ENCODE results near the gene NFIA.
A peak's percentile ranks its signal among the peaks of the same experiment; 100 is the strongest.

Gene NFIA

DNA sequence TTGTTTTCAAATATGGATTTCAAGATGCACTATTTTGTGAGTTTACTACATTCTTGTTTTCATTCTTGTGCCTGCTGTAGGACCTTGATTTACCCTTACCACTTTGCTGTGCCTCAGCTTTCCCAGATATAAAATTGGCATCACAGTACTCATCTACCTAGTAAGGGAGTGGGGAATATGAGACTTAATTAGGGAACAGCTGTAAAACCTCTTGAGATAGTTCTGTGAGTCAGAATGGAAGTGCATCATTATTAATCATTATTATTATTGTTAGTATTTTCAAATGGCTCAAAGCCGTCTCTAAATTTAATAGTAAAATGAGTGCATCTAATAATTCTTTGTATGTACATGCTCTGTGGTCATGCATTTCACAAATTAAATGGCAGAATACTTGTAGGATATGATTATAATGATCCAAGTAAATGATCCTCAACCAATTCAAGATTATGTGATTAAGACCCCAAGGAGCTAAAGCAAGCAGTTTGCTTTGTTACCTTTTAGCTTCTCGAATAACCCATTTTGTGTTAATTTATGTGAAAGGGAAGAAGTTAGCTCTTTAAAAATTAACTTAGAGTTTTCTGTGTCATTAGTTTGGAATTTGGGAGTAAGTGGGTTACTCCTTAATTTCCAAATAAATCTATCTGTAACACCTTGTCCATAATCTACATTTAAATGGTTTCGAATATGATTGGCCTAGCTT is 155.4 kb downstream of the NFIA start:
- H3K27ac Mint-ChIP-seq: no peak overlapping the region
- no peaks in the 10 kb centered on the region for H3K27me3 Mint-ChIP-seq
- no peak overlapping the region for H3K4me3 Mint-ChIP-seq
- ATAC-seq (replicated peaks) (no peak), DNase-seq (no peak)
- H3K36me3 Mint-ChIP-seq (ENCODE audit: insufficient read depth): peaks cover 2% of the 10 kb centered on the region
- H3K4me1 Mint-ChIP-seq (ENCODE audit: low read depth in 2 of 2): peaks cover 0 to 3% of the 10 kb centered on the region in 2 donors
- no peaks in the 10 kb centered on the region for H3K9me3 Mint-ChIP-seq

DNA sequence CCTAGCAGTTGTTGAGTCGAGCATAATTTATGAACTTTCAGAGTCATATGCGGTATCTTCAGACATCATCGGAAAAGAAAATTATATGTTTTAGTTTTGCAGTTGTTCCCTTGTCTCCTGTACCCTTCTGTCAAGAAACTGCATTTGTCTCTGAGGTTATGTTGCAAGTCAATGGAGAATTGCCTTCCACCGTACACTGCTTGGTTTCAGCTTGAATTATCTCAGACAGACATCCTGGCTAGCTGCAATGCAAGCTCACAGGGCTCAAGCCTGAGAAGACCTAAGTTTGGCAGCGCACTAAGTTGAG is 156.0 kb downstream of the NFIA start:
- no peaks in the 10 kb centered on the region for H3K27me3 Mint-ChIP-seq
- H3K9me3 Mint-ChIP-seq: no peaks in the 10 kb centered on the region
- H3K4me1 Mint-ChIP-seq (ENCODE audit: low read depth in 2 of 2): no peaks in the 10 kb centered on the region
- peaks cover 2% of the 10 kb centered on the region for H3K36me3 Mint-ChIP-seq (ENCODE audit: insufficient read depth)
- ATAC-seq (replicated peaks): no peak
- DNase-seq: no peak
- H3K27ac Mint-ChIP-seq: no peak overlapping the region
- H3K4me3 Mint-ChIP-seq: no peak overlapping the region

DNA sequence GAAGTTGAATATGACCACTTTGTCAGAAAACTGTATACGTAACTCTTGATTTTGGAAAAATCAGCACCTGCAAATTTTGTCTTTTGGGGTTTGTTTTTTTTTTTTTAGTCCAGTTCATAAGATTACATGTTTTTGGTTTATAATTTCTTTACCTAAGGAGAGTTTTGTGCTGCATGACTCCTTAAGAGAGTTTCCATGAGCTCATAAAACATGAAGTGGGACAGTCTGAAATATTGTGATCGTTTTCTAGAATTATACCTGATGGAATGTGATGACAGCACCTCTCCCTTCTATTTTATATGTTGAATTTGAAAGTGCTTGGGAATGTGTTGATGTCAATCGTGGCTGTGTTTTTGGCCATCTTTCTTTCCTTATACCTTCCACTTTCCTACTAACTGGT is 158.5 kb downstream of the NFIA start:
- H3K9me3 Mint-ChIP-seq: no peaks in the 10 kb centered on the region

DNA sequence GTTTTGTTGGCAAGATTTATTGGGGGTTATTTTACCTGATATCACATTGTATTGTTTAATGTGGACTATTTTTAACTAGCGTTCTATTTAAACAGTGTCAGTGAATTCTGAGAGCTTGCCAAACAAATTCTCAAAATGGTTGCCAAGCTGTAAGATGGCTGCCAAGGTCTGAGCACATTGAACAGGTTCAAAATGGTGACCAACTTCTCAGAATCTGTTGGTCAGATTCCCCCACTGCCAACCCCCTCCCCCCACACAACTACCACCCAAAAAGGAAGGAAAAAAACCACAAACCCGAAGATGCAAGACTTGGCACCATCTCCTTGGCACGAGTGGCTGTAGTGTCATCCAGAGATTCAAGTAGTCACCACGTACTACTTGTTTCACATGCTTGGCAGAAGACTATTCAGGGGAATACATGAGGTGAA is 159.1 kb downstream of the NFIA start:
- ATAC-seq (replicated peaks) (no peak), DNase-seq (no peak)
- no peak overlapping the region for H3K4me3 Mint-ChIP-seq
- H3K9me3 Mint-ChIP-seq: no peaks in the 10 kb centered on the region
- peaks cover 0 to 1% of the 10 kb centered on the region in 2 donors for H3K4me1 Mint-ChIP-seq (ENCODE audit: low read depth in 2 of 2)
- no peak overlapping the region for H3K27ac Mint-ChIP-seq
- peaks cover 2% of the 10 kb centered on the region for H3K36me3 Mint-ChIP-seq (ENCODE audit: insufficient read depth)
- H3K27me3 Mint-ChIP-seq: no peaks in the 10 kb centered on the region

More for the DNA sequence above, 158.5 kb downstream of the NFIA start:
- Mint-ChIP-seq H3K4me1 (ENCODE audit: low read depth in 2 of 2) (peaks cover 0 to 1% of the 10 kb centered on the region in 2 donors), H3K27me3 (no peaks in the 10 kb centered on the region), H3K4me3 (no peak overlapping the region), H3K36me3 (ENCODE audit: insufficient read depth) (peaks cover 2% of the 10 kb centered on the region), H3K27ac (no peak overlapping the region)
- DNase-seq: no peak
- no peak for ATAC-seq (replicated peaks)

DNA sequence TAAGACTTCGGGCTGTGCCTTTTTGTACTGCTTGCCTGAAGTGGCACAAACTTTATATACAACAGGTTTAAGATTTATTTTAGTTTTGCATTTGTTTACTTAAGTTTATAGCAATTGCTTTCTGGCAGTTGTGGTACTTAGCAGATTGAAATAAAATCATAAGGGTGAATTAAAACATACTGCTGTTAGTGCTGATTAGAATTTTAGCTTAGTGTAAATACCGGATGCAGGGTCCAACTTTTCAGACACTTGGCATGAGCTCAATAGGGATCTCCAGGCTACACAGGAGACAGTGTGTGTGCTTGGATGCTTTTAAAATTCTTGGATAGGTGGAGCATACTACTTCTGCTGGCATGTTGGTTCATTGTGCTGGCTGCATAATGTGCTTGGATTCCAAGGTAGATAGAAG is 159.6 kb downstream of the NFIA start:
- peaks cover 2% of the 10 kb centered on the region for H3K36me3 Mint-ChIP-seq (ENCODE audit: insufficient read depth)
- DNase-seq (no peak), ATAC-seq (replicated peaks) (no peak)
- no peak overlapping the region for H3K27ac Mint-ChIP-seq
- peaks cover 0 to 1% of the 10 kb centered on the region in 2 donors for H3K4me1 Mint-ChIP-seq (ENCODE audit: low read depth in 2 of 2)
- H3K4me3 Mint-ChIP-seq: no peak overlapping the region
- H3K27me3 Mint-ChIP-seq: no peaks in the 10 kb centered on the region
- no peaks in the 10 kb centered on the region for H3K9me3 Mint-ChIP-seq

DNA sequence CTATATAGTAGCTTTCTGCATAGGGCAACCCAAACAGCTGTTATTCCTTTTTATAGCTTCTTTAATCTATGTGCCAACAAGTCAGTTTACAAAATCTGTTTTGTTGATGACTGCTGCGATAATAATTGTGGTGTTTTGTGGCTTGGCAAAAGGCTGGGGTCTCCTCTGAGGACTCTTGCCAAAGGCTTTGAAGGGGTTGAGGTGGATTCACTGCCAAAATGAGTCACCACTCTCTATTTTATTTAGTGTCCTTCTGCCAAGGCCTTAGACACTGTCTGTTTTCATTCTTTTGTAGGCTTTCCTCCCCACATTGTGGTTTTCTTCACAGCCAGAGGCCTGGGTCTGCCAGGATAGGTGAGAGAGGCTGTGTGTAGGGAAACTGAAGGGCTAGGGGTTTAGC is 161.8 kb downstream of the NFIA start:
- H3K27me3 Mint-ChIP-seq: no peaks in the 10 kb centered on the region
- no peak overlapping the region for H3K27ac Mint-ChIP-seq
- H3K4me3 Mint-ChIP-seq: no peak overlapping the region
- DNase-seq (no peak), ATAC-seq (replicated peaks) (no peak)
- no peaks in the 10 kb centered on the region for H3K9me3 Mint-ChIP-seq
- peaks cover 0 to 1% of the 10 kb centered on the region in 2 donors for H3K4me1 Mint-ChIP-seq (ENCODE audit: low read depth in 2 of 2)
- H3K36me3 Mint-ChIP-seq (ENCODE audit: insufficient read depth): no peaks in the 10 kb centered on the region

DNA sequence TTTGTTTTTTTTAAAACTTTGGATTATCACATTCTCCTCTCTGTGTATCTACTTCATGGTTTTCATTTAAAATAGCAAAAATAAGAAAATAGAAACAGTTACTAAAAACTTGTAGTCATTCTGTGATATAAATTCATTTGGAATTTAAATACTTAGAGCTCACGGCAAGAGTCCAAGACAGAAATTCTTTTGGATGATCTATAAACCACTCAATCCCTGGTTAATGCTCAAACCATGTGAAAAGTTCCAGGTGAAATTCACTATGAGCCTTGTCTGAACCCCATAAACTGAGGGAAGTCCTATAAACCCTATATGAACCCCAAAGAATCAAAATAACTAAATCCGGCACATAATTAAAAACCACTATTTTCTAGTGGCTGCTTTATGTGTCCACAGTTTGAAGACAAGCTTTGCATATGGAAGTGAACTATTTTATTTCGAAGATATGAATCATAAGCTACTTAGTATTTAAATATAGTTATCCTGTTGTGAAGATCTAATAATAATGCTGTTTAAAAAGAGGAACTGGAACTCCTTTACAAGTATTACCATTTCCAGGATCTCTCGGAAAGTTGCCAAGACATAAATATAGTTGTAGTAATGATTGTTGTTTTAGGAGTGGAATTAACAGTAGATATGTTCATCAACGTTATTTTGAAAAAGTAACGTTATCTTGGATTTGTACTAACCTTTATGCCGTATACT is 163.5 kb downstream of the NFIA start:
- ATAC-seq (replicated peaks) (no peak), DNase-seq (no peak)
- Mint-ChIP-seq H3K36me3 (ENCODE audit: insufficient read depth) (no peaks in the 10 kb centered on the region), H3K4me3 (no peak overlapping the region), H3K9me3 (no peaks in the 10 kb centered on the region), H3K27ac (no peak overlapping the region), H3K27me3 (no peaks in the 10 kb centered on the region), H3K4me1 (ENCODE audit: low read depth in 2 of 2) (peaks cover 0 to 1% of the 10 kb centered on the region in 2 donors)

DNA sequence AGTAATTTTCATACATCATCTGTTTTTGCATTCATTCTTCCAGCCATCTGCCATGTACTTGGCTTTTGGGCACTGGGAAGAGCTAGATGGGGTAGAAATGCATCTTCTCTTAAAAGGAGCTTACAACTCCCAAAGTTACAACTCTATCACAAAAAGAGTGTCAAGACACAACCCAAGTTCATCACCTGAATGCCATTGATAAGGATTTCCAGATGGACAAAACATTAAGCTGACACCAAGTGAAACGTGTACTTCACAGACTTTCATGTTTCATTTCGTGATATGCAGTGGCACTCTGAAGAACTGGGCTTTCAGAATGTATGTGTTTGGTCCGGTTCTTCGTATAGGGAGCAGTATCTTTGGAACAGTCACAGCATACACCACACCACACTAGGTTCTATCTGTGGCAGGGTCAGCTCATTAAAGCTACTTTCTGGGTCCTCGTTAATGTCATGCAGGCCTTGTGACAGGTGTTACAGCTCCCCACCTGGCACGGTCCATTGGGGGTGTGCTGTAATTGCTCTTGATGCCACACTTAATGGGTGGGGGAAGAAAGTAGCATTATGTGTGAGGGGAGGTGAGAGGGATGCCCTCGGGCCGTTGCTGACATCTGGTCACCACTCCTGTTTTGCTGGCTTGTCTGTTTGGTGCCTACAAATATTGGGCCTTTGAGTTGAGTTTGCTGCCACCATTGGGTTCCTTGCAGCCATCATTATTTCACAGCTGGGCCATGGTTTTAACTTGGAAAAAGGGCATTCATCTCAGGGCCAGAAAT is 164.9 kb downstream of the NFIA start:
- Mint-ChIP-seq H3K4me3 (no peak overlapping the region), H3K27ac (no peak overlapping the region), H3K4me1 (ENCODE audit: low read depth in 2 of 2) (peaks cover 0 to 1% of the 10 kb centered on the region in 2 donors), H3K36me3 (ENCODE audit: insufficient read depth) (no peaks in the 10 kb centered on the region), H3K27me3 (no peaks in the 10 kb centered on the region), H3K9me3 (no peaks in the 10 kb centered on the region)
- ATAC-seq (replicated peaks) (no peak), DNase-seq (no peak)

DNA sequence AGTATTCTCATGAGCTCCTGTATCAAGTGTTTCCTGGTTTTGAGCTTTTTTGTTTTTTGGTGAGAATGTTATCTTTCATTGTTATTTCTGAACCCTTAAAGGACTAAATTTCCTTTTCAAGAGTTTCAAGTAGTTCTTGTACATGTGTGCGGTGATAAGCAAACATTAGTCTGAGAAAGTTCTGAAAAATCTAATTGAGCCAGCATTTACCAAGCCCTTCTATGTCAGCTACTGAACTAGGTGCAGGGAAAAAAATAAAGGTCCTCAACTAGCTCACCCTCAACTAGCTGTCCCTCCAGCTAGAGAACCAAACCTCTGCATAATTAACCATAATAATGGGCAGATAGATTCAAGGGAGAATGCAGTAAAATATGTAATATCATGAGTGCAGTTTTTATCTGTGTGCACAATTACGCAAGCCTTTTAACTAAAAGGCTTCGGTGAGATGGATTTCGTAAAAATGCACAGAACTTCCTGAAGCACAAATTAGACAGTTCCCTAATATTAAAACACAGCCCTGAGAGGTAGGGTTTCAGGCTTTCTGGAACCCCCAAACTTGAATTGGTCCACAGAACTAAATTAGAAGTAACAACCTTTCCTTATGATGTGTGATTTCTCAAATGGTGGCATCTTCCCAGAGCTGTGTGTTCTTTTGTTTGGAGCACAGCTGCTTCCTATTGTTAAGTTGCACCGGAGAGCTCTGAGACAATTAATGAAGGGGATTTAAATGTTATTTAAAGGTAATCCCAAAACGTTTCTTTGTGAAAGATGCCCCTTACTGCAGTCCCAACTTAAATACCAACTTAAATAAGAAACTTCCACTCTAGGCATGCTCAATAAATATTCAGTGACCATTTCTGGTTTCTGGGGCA is 165.8 kb downstream of the NFIA start:
- no peak overlapping the region for H3K4me3 Mint-ChIP-seq

DNA sequence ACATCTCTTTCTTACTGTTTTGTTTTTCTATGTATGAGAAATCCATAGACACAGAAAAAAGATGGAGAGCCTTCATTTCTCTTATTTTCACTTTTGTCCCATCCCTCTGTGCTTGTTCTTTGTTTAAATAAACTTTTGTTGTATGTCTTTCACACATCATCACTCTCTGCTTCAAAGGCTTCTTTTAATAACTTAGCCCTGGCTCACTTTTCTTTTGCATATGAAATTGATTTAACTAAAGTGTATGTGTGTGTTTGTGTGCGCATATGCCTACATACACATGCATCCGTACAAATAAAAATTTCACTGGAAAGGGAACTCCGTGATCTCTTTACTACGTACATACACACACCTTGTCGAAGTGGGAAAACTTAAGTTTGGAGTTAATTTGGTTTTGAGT is 168.6 kb downstream of the NFIA start:
- no peaks in the 10 kb centered on the region for H3K27me3 Mint-ChIP-seq
- peaks cover 8% of the 10 kb centered on the region for H3K36me3 Mint-ChIP-seq (ENCODE audit: insufficient read depth)
- H3K4me1 Mint-ChIP-seq (ENCODE audit: low read depth in 2 of 2): peaks cover 23 to 28% of the 10 kb centered on the region in 2 donors
- no peak for DNase-seq
- no peak overlapping the region for H3K4me3 Mint-ChIP-seq
- H3K27ac Mint-ChIP-seq: no peak overlapping the region
- no peak for ATAC-seq (replicated peaks)
- H3K9me3 Mint-ChIP-seq: no peaks in the 10 kb centered on the region

More for the DNA sequence above, 165.8 kb downstream of the NFIA start:
- Mint-ChIP-seq H3K4me1 (ENCODE audit: low read depth in 2 of 2) (peaks cover 3 to 4% of the 10 kb centered on the region in 2 donors), H3K9me3 (no peaks in the 10 kb centered on the region), H3K36me3 (ENCODE audit: insufficient read depth) (no peaks in the 10 kb centered on the region), H3K27me3 (no peaks in the 10 kb centered on the region), H3K27ac (no peak overlapping the region)
- no peak for DNase-seq
- no peak for ATAC-seq (replicated peaks)

DNA sequence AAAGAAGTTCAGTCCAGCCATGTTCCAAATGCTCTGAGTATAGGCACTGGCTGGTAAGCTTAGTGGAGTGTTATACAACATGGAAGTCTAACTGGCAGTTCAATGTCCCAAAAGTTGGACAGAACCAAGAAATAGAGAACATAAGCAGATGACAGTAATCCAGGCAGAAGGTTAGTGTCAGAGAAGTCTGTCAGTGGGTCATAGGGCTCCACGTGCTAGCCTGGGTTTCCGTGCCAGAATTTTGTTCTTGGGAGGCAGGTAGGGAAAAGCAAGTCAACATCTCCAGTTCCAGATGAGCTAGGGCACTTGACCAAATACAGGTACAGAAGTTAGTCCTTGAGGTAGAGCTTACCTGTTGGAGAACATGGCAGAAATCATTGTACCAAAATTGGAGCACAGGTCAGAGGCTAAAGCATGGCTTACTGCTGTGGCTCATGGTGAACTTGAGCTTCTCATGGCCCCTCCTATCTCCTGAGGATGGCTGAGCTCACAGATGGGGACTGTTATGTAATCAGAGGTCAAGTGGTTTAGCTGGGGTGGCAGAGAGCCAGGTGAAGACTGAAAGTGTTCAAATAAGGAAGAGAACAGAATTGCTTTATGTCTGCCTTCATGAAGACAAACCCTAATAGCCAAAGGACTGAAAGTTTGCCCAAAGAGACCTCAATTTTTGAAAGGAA is 170.8 kb downstream of the NFIA start:
- peak overlapping the region in 1 of 2 donors; percentile 49 for H3K4me3 Mint-ChIP-seq
- H3K9me3 Mint-ChIP-seq: no peaks in the 10 kb centered on the region
- peak overlapping the region; percentile 54 to 57 for H3K27ac Mint-ChIP-seq
- ATAC-seq (replicated peaks) (peak; percentile 74), DNase-seq (peak in 2 of 3 experiments; percentile 22 to 29)
- H3K36me3 Mint-ChIP-seq (ENCODE audit: insufficient read depth): peaks cover 8% of the 10 kb centered on the region
- peaks cover 23 to 32% of the 10 kb centered on the region in 2 donors for H3K4me1 Mint-ChIP-seq (ENCODE audit: low read depth in 2 of 2)
- H3K27me3 Mint-ChIP-seq: no peaks in the 10 kb centered on the region

DNA sequence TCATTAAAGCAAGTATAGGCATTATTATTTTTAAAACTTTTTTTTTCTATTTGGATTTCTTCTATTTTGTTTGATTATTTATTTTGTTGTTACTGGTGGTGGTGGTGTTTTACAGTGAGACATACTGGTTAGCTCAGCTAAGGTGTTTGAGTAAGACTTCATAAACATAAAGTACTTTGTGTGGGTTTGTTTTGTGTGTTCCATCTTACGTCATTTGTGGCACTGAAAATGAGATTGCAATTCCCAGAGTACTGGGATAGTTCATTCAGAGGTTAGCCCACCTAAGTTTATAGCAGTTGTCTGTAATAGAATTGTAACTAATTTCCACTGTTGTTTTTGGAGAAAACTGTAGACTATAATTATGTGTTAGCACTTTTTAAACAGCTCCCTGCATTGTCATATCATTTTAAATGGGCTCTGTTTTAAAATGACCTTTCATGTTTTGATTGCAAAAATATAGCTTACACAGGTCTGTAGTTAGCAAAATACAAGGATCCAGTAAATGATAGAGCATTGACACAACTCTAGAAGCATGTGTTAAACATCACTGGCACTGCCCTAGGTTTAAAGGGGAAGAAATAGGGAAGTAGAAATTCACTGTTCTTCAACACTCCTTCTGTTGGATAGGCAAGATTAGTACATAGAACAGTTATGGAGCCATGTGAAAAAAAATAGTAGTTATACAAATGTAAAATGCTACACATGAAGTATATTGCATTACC is 171.7 kb downstream of the NFIA start:
- ATAC-seq (replicated peaks) (no peak), DNase-seq (no peak)
- Mint-ChIP-seq H3K36me3 (ENCODE audit: insufficient read depth) (peaks cover 8% of the 10 kb centered on the region), H3K27ac (peak overlapping the region; percentile 29 to 57), H3K27me3 (no peaks in the 10 kb centered on the region), H3K9me3 (no peaks in the 10 kb centered on the region), H3K4me1 (ENCODE audit: low read depth in 2 of 2) (peaks cover 23 to 32% of the 10 kb centered on the region in 2 donors), H3K4me3 (peak overlapping the region; percentile 48 to 76)
